K562 (cell line): ENCODE data around the gene DHRS13. TPM values are rescaled to one million over a fixed set of nuclear protein-coding genes. Genes with fewer than 3 reads are reported as not detected.

Experiments used
- BRCA1 ChIP-seq, 2 experiments: fragments of 450-650 bp in 1 of 2; sonication (generic) in 1 of 2; formaldehyde crosslinking in 1 of 2; IDR thresholded peaks; 2 replicates each; pipeline versions ENCODE4 v1.5.0 to v1.6.1; 2017 to 2020; ENCODE audit warnings: mild to moderate bottlenecking in 1 of 2, missing genetic modification reagents in 1 of 2
- FOSL1 ChIP-seq: fragments of 200-800 bp; sonication (Bioruptor generic); conservative IDR thresholded peaks from 2 replicates; pipeline ENCODE4 v1.6.1; 2016; ENCODE audit warnings: missing genetic modification characterization, missing compliant biosample characterization
- FOXJ2 ChIP-seq: fragments of 200-800 bp; sonication (Bioruptor generic); IDR thresholded peaks from 2 replicates; pipeline ENCODE4 v1.6.1; 2016; ENCODE audit warnings: missing genetic modification characterization, missing compliant biosample characterization
- HCFC1 ChIP-seq: IDR thresholded peaks from 2 replicates; pipeline ENCODE4 v1.6.1; 2012; ENCODE audit warnings: low read depth, low read length, improper control_type of control experiment
- HNRNPL ChIP-seq: fragments of 200-400 bp; formaldehyde crosslinking; IDR thresholded peaks from 2 replicates; pipeline ENCODE4 v1.6.1; 2017; ENCODE audit warnings: low read depth, mild to moderate bottlenecking, low read length
- LEF1 ChIP-seq: fragments of 450-650 bp; IDR thresholded peaks from 2 replicates; pipeline ENCODE4 v1.6.1; 2016; ENCODE audit warnings: mild to moderate bottlenecking
- MTA2 ChIP-seq: fragments of 450-650 bp; IDR thresholded peaks from 2 replicates; pipeline ENCODE4 v1.6.1; 2016; ENCODE audit warnings: low read depth
- SAP30 ChIP-seq: fragments of 200-600 bp; sonication (generic); IDR thresholded peaks from 2 replicates; pipeline ENCODE4 v1.6.1; 2012; ENCODE audit warnings: borderline replicate concordance, low read depth, mild to moderate bottlenecking, moderate library complexity, low read length, control low read depth, inconsistent platforms; ENCODE audit not compliant: insufficient read depth, poor library complexity, severe bottlenecking
- SMARCC2 ChIP-seq: fragments of 450-650 bp; IDR thresholded peaks from 2 replicates; pipeline ENCODE4 v1.6.1; 2017; ENCODE audit warnings: antibody characterized with exemption, moderate library complexity, mild to moderate bottlenecking, low read depth
- SPI1 ChIP-seq: IDR thresholded peaks from 2 replicates; pipeline ENCODE4 v1.6.1; 2011; ENCODE audit warnings: low read depth, low read length, control low read depth, borderline replicate concordance
- TCFL5 ChIP-seq: fragments of 250-450 bp; sonication (Bioruptor Pico); conservative IDR thresholded peaks from 2 replicates; pipeline ENCODE4 v1.6.1; 2021; ENCODE audit warnings: mild to moderate bottlenecking, moderate library complexity, matching md5 sums
- TFAM ChIP-seq: fragments of 250-450 bp; sonication (Bioruptor Pico); conservative IDR thresholded peaks from 2 replicates; pipeline ENCODE4 v1.5.0; 2021; ENCODE audit warnings: mild to moderate bottlenecking, moderate library complexity
- XRCC3 ChIP-seq: fragments of 450-650 bp; IDR thresholded peaks from 2 replicates; pipeline ENCODE4 v1.6.1; 2017; ENCODE audit warnings: mild to moderate bottlenecking, moderate library complexity
- ZBTB7A ChIP-seq: IDR thresholded peaks from 2 replicates; pipeline ENCODE4 v1.6.1; 2011; ENCODE audit warnings: low read depth, mild to moderate bottlenecking, low read length, moderate library complexity, borderline replicate concordance; ENCODE audit not compliant: control insufficient read depth
- ZBTB8A ChIP-seq: fragments of 450-650 bp; IDR thresholded peaks from 2 replicates; pipeline ENCODE4 v1.6.1; 2018; ENCODE audit warnings: mild to moderate bottlenecking, moderate library complexity; ENCODE audit not compliant: partially characterized antibody
- ZNF140 ChIP-seq: fragments of 250-450 bp; sonication (Bioruptor Pico); IDR thresholded peaks from 2 replicates; pipeline ENCODE4 v1.8.0; 2021; ENCODE audit warnings: moderate library complexity, mild to moderate bottlenecking, inconsistent platforms
- ZNF311 ChIP-seq: fragments of 250-450 bp; sonication (Bioruptor Pico); IDR thresholded peaks from 2 replicates; pipeline ENCODE4 v1.4.0; 2020; ENCODE audit warnings: mild to moderate bottlenecking, moderate library complexity
- ZNF431 ChIP-seq: sonication (generic); formaldehyde crosslinking; IDR thresholded peaks from 2 replicates; pipeline ENCODE4 v1.8.0; 2022; ENCODE audit warnings: mild to moderate bottlenecking, missing genetic modification reagents
- ZSCAN29 ChIP-seq: fragments of 450-650 bp; IDR thresholded peaks from 2 replicates; pipeline ENCODE4 v1.6.1; 2017
- polyA plus RNA-seq, 8 experiments: library from polyadenylated mRNA; depleted of rRNA in 4 of 8; stranded (reverse) in 5 of 8; unstranded in 3 of 8; fragments of >200 nt; fragmentation: Nextera tagmentation in 2 of 8; fragmentation: Illumina TruSeq in 1 of 8; extraction: Ambion mirVana in 2 of 8; extraction: Trizol in 1 of 8; gene quantifications; 2 replicates each; pipeline versions ENCODE4 v1.2.1 to v1.2.3, GENCODE V29; 2011 to 2014; ENCODE audit warnings: inconsistent platforms in 1 of 8, missing spikeins in 1 of 8
- total RNA-seq, 7 experiments: library from RNA; depleted of rRNA in 6 of 7; stranded (reverse); fragments of >200 nt in 6 of 7; fragmentation: Illumina TruSeq in 2 of 7; extraction: Trizol in 2 of 7; gene quantifications; 2 replicates each; pipeline versions ENCODE4 v1.2.1 to v1.2.3, GENCODE V29; 2011 to 2021; ENCODE audit warnings: low replicate concordance in 1 of 7
- TF ChIP-seq, protein P1 (sequence below): sonication (generic); formaldehyde crosslinking; IDR thresholded peaks from 2 replicates; pipeline ENCODE4 v1.9.0; 2022; ENCODE audit warnings: mild to moderate bottlenecking, missing genetic modification reagents
- TF ChIP-seq, protein P2 (sequence below): fragments of 250-450 bp; sonication (Bioruptor Pico); IDR thresholded peaks from 2 replicates; pipeline ENCODE4 v1.8.0; 2022; ENCODE audit warnings: moderate library complexity, mild to moderate bottlenecking, inconsistent platforms
- TF ChIP-seq, protein P3 (sequence below): fragments of 150-350 bp; conservative IDR thresholded peaks from 2 replicates; pipeline ENCODE4 v1.6.1; 2014; ENCODE audit warnings: low read length
- TF ChIP-seq, protein P4 (sequence below): fragments of 250-450 bp; sonication (Bioruptor Pico); IDR thresholded peaks from 2 replicates; pipeline ENCODE4 v1.5.0; 2021

The DHRS13 gene
- total and polyA plus RNA-seq, 9 of the 15 experiments (the other 6 are each of a cell fraction or from before 2014, with no cell fraction given): 0.32 to 52.3 (median 34.3) TPM; not detected in 1

DNA sequence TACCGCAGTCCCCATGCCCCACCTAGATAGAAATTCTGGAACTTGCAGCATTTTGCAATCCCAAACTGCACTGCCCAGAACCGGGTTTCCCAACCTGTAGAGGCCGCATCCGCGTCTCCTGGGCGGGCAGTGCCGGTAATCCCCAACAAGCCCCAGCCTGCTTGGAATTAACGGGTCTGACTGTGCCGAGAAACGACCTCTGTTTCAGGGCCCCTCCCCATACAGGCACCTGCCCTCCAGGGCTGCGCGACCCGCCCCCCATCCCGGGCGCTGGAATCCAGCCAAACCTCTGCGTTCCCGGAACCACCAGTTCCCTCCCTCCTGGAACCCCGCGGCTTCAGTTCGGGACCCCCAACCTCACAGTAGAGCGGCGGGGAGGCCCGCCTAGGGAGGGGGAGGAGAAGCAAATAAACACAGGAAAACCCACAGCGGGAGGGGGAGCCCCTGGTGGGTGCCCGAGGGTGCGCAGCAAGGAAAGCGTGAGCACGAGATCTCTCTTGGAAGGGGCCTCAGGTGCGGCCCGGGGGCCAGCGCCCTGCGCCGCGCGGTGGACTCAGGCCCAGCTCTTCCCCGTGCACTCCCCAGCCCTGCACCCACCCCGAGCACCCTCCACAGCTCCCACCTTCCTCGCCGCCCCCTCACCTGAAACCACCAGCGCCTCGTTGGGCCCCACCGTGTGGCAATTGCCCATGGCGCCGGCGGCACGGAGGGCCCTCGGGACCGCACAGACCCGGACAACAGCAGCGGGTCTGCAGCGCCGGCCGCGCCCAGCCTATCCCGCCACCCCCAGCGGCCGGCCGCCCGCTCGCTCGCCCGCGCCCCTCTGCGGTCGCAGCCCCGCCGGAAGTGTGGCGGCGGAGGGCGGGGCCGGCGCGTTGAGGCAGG, 5.8 kb downstream of the DHRS13 start, which contains the start of gene FLOT2 (continued):
- TF ChIP-seq SMARCC2 (no peak; the same call in 1 of the 2 replicates), TCFL5 (CRISPR knock-in tag) (no peak), MTA2 (no peak), LEF1 (no peak), SPI1 (no peak), HNRNPL (peak; percentile 79), ZBTB7A (peak; percentile 97), ZSCAN29 (no peak; the same call in 1 of the 2 replicates), ZNF431 (CRISPR knock-in tag) (no peak), SAP30 (peak; percentile 69), ZBTB8A (no peak), ZNF140 (CRISPR knock-in tag) (no peak), FOSL1 (tag) (no peak), XRCC3 (no peak), ZNF311 (no peak), FOXJ2 (tag) (no peak), TFAM (CRISPR knock-in tag) (no peak), BRCA1 (IDR thresholded peaks at IDR 0.05) (no peak), BRCA1 (CRISPR knock-in tag; IDR thresholded peaks at IDR 0.05) (no peak), HCFC1 (peak; percentile 16; the same call in 1 of the 2 replicates)
- TF ChIP-seq, protein P1, sequence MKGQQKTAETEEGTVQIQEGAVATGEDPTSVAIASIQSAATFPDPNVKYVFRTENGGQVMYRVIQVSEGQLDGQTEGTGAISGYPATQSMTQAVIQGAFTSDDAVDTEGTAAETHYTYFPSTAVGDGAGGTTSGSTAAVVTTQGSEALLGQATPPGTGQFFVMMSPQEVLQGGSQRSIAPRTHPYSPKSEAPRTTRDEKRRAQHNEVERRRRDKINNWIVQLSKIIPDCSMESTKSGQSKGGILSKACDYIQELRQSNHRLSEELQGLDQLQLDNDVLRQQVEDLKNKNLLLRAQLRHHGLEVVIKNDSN (CRISPR knock-in tag): no peak
- TF ChIP-seq, protein P2, sequence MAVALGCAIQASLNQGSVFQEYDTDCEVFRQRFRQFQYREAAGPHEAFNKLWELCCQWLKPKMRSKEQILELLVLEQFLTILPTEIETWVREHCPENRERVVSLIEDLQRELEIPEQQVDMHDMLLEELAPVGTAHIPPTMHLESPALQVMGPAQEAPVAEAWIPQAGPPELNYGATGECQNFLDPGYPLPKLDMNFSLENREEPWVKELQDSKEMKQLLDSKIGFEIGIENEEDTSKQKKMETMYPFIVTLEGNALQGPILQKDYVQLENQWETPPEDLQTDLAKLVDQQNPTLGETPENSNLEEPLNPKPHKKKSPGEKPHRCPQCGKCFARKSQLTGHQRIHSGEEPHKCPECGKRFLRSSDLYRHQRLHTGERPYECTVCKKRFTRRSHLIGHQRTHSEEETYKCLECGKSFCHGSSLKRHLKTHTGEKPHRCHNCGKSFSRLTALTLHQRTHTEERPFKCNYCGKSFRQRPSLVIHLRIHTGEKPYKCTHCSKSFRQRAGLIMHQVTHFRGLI (CRISPR knock-in tag): no peak
- TF ChIP-seq, protein P3, sequence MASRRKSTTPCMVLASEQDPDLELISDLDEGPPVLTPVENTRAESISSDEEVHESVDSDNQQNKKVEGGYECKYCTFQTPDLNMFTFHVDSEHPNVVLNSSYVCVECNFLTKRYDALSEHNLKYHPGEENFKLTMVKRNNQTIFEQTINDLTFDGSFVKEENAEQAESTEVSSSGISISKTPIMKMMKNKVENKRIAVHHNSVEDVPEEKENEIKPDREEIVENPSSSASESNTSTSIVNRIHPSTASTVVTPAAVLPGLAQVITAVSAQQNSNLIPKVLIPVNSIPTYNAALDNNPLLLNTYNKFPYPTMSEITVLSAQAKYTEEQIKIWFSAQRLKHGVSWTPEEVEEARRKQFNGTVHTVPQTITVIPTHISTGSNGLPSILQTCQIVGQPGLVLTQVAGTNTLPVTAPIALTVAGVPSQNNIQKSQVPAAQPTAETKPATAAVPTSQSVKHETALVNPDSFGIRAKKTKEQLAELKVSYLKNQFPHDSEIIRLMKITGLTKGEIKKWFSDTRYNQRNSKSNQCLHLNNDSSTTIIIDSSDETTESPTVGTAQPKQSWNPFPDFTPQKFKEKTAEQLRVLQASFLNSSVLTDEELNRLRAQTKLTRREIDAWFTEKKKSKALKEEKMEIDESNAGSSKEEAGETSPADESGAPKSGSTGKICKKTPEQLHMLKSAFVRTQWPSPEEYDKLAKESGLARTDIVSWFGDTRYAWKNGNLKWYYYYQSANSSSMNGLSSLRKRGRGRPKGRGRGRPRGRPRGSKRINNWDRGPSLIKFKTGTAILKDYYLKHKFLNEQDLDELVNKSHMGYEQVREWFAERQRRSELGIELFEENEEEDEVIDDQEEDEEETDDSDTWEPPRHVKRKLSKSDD: no peak
- TF ChIP-seq, protein P4, sequence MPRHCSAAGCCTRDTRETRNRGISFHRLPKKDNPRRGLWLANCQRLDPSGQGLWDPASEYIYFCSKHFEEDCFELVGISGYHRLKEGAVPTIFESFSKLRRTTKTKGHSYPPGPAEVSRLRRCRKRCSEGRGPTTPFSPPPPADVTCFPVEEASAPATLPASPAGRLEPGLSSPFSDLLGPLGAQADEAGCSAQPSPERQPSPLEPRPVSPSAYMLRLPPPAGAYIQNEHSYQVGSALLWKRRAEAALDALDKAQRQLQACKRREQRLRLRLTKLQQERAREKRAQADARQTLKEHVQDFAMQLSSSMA (CRISPR knock-in tag): peak; percentile 95
